Lung (tissue), 12 donors: Measurements from ENCODE around the gene TTC21B. TPM values are rescaled to one million over a fixed set of nuclear protein-coding genes. Genes with fewer than 3 reads are reported as not detected.

Experiments used
- ATAC-seq: fragments of 200-7000 bp; cut with Tn5 transposase; one replicate; pipeline ENCODE4 v1.9.1; 2020; ENCODE audit warnings: moderate number of reproducible peaks; ENCODE audit not compliant: insufficient read depth, low FRiP score
- DNase-seq, 3 donors: peaks; one replicate each; pipeline ENCODE4 v3.0.0-alpha.2; 2013 to 2017
- H3K27ac ChIP-seq, 2 donors: one replicate each; pipeline ENCODE4 v1.5.1; 2013; ENCODE audit warnings: mild to moderate bottlenecking in 2 of 2, moderate library complexity in 2 of 2, control low read depth in 1 of 2, inconsistent platforms in 1 of 2, low read depth in 1 of 2, low read length in 1 of 2
- H3K27me3 ChIP-seq, 3 donors: one replicate each; pipeline ENCODE4 v1.5.1; 2013; ENCODE audit warnings: low read length in 2 of 3; ENCODE audit not compliant: control insufficient read depth in 3 of 3, insufficient read depth in 3 of 3
- H3K36me3 ChIP-seq, 4 donors: one replicate each; pipeline ENCODE4 v1.5.1; 2013; ENCODE audit warnings: low read length in 4 of 4, mild to moderate bottlenecking in 1 of 4, moderate library complexity in 1 of 4; ENCODE audit not compliant: control insufficient read depth in 4 of 4, insufficient read depth in 4 of 4
- H3K4me1 ChIP-seq, 5 donors: one replicate each; pipeline ENCODE4 v1.5.1; 2013; ENCODE audit warnings: low read length in 5 of 5, mild to moderate bottlenecking in 2 of 5, moderate library complexity in 1 of 5; ENCODE audit not compliant: control insufficient read depth in 5 of 5, insufficient read depth in 5 of 5
- H3K4me3 ChIP-seq: one replicate; pipeline ENCODE4 v1.5.1; 2013; ENCODE audit warnings: mild to moderate bottlenecking, control low read depth, moderate library complexity
- H3K9ac ChIP-seq, 2 donors: one replicate each; pipeline ENCODE4 v1.5.1; 2013; ENCODE audit warnings: low read length in 2 of 2, control low read depth in 1 of 2; ENCODE audit not compliant: insufficient read depth in 1 of 2
- H3K9me3 ChIP-seq, 4 donors: one replicate each; pipeline ENCODE4 v1.5.1; 2013; ENCODE audit warnings: low read length in 3 of 4, mild to moderate bottlenecking in 1 of 4, moderate library complexity in 1 of 4; ENCODE audit not compliant: control insufficient read depth in 4 of 4, insufficient read depth in 3 of 4
- CTCF ChIP-seq: IDR thresholded peaks from 2 replicates; pipeline ENCODE4 v1.5.1; 2012; ENCODE audit warnings: mild to moderate bottlenecking; ENCODE audit errors: control extremely low read depth, extremely low read depth
- WGBS, 2 donors: extraction: QIAGEN DNeasy Blood & Tissue Kit; methylation state at CpG; one replicate each; pipeline ENCODE4 v1.1.7; 2013; 5-methylcytosine and 5-hydroxymethylcytosine counted together
- polyA plus RNA-seq, 2 donors: library from polyadenylated mRNA; stranded (reverse); fragments of 200-250 nt; gene quantifications; one replicate each; pipeline ENCODE4 v1.2.1, GENCODE V29; 2013
- total RNA-seq, 2 donors: library from RNA; depleted of rRNA in 1 of 2; stranded (reverse); fragments of >200 nt in 1 of 2; gene quantifications; one replicate each; pipeline ENCODE4 v1.2.1, GENCODE V29; 2014 to 2021
- donor health status: control.
- donor health status: control.
- donor health status: Bipolar disorder and iron deficiency.
- donor health status: healthy.
- donor health status: DM: yes; HTN: yes; CAD: no.

TTC21B gene
- total and polyA plus RNA-seq, 4 donors = 5.0 to 146 (median 15.0) TPM

- H3K27ac ChIP-seq = no peak overlapping the region
- no peak for TF ChIP-seq CTCF
Measured at GRCh38 chr2:165852394-165852793, 101.2 kb downstream of the TTC21B start.

DNA sequence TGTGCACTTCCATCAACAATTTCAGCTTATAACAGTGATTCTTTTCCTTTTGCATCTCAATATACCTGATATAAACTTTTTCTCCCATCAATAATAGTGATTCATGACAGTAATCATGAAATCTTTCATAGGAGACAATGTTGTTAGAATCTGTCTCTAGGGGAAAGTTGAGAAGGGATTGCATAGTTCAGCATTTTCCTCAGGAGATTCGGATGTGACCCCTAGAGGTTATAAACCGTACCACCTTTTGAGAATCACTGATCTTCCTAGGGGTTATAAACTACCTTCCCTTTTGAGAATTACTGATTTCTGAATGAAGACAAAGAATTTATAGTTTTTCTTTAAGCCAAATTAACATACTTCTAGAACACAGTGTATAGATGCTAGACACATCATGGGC, 106.6 kb downstream of the TTC21B start:
- no peak overlapping the region for H3K27ac ChIP-seq

More at GRCh38 chr2:165852394-165852793, 101.2 kb downstream of the TTC21B start:
- Histone ChIP-seq H3K9ac (no peak overlapping the region), H3K27me3 (no peaks in the 10 kb centered on the region), H3K36me3 (peaks cover 0 to 16% (median 4%) of the 10 kb centered on the region in 4 donors), H3K4me3 (no peak overlapping the region), H3K9me3 (peaks cover 0 to 15% (median 2%) of the 10 kb centered on the region in 4 donors), H3K4me1 (no peaks in the 10 kb centered on the region)
- DNase-seq (no peak), ATAC-seq (no peak)

GRCh38 chr2:165846056-165846455, 107.5 kb downstream of the TTC21B start:
- no peak overlapping the region for H3K4me3 ChIP-seq
- ATAC-seq (no peak), DNase-seq (no peak)
- no peak overlapping the region for H3K9ac ChIP-seq
- no peak for TF ChIP-seq CTCF
- H3K27ac ChIP-seq = no peak overlapping the region
- 91 to 95% methylated on average over 7 of the region's 7 CpGs for WGBS, 2 donors
- no peaks in the 10 kb centered on the region for H3K36me3 ChIP-seq
- H3K4me1 ChIP-seq = peaks cover 0 to 5% (median 0%) of the 10 kb centered on the region in 5 donors
- H3K27me3 ChIP-seq = no peaks in the 10 kb centered on the region
- no peaks in the 10 kb centered on the region for H3K9me3 ChIP-seq

More for the DNA sequence above, 106.6 kb downstream of the TTC21B start:
- H3K36me3 ChIP-seq = no peaks in the 10 kb centered on the region
- no peak overlapping the region for H3K9ac ChIP-seq
- no peaks in the 10 kb centered on the region for H3K9me3 ChIP-seq
- TF ChIP-seq CTCF = no peak
- H3K4me1 ChIP-seq = peaks cover 0 to 5% (median 0%) of the 10 kb centered on the region in 5 donors
- ATAC-seq (no peak), DNase-seq (no peak)
- 74 to 81% methylated on average over 2 of the region's 2 CpGs for WGBS, 2 donors
- no peaks in the 10 kb centered on the region for H3K27me3 ChIP-seq
- H3K4me3 ChIP-seq = no peak overlapping the region

- ATAC-seq (no peak), DNase-seq (no peak)
- no peaks in the 10 kb centered on the region for H3K9me3 ChIP-seq
- TF ChIP-seq CTCF = no peak
- 47 to 68% methylated on average over 2 of the region's 2 CpGs for WGBS, 2 donors
- H3K36me3 ChIP-seq = no peaks in the 10 kb centered on the region
- no peak overlapping the region for H3K27ac ChIP-seq
- no peak overlapping the region for H3K9ac ChIP-seq
- H3K4me1 ChIP-seq = peaks cover 0 to 5% (median 0%) of the 10 kb centered on the region in 5 donors
- H3K4me3 ChIP-seq = no peak overlapping the region
- H3K27me3 ChIP-seq = no peaks in the 10 kb centered on the region
Measured at GRCh38 chr2:165844216-165844615, 109.4 kb downstream of the TTC21B start.
